ENCODE data around the gene KCNJ15.

- TF ChIP-seq CEBPB (IDR thresholded peaks at IDR 0.05; ENCODE audit: low read depth, low read length), result no peak
- TF ChIP-seq CTCF (conservative IDR thresholded peaks at IDR 0.05; ENCODE audit: low read depth, low read length), result no peak
- no peak for TF ChIP-seq POLR2A (IDR thresholded peaks at IDR 0.05; ENCODE audit: low read depth, low read length)
- no peak for TF ChIP-seq MAZ (IDR thresholded peaks at IDR 0.05; ENCODE audit: borderline replicate concordance, low read depth, low read length)
- TF ChIP-seq RCOR1 (IDR thresholded peaks at IDR 0.05; ENCODE audit: insufficient replicate concordance, low read length), result no peak
- TF ChIP-seq RAD21 (IDR thresholded peaks at IDR 0.05; ENCODE audit: low read length), result no peak
- no peak for TF ChIP-seq MAFK (IDR thresholded peaks at IDR 0.05; ENCODE audit: low read depth, low read length)
- TF ChIP-seq MXI1 (IDR thresholded peaks at IDR 0.05; ENCODE audit: borderline replicate concordance, low read depth, low read length), result no peak
- TF ChIP-seq BHLHE40 (IDR thresholded peaks at IDR 0.05; ENCODE audit: low read depth, low read length), result no peak
These were observed at the start of gene KCNJ15 for GRCh38 chr21:38256599-38257302.

Measured in IMR-90 (cell line).